Forelimb muscle (tissue), 1 donor: Measurements from ENCODE around the gene CRMP1. TPM values are rescaled to one million over a fixed set of nuclear protein-coding genes. Genes with fewer than 3 reads are reported as not detected.

Experiments
- DNase-seq: peaks from one replicate; pipeline ENCODE4 v3.0.0-alpha.2; 2013; ENCODE audit warnings: low read depth
- polyA plus RNA-seq: library from polyadenylated mRNA; unstranded; fragments of 120-200 nt; gene quantifications from one replicate; pipeline ENCODE4 v1.2.1, GENCODE V29; 2013; ENCODE audit not compliant: insufficient read length

CRMP1 gene
- polyA plus RNA-seq, 1 donor = 19.4 TPM

DNA sequence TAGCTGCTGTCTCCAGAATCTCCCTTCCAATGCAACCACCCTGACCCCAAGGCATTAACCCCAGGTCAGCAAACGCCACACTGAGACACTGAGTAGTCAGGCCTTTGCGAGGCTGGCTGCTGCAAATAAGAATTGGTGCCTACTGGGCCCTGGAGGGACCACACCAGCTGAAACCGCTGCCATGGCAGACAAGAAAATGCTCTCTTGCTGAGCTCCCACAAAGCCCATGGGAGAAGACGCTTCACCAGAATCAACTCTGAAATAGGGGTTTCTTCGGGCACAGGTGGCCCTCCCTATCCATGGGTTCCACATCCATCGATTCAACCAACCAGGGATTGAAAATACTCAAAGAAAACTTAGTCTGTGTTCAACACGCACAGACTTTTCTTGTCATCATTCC lies 26.7 kb upstream of the CRMP1 start:
- DNase-seq = no peak

DNA sequence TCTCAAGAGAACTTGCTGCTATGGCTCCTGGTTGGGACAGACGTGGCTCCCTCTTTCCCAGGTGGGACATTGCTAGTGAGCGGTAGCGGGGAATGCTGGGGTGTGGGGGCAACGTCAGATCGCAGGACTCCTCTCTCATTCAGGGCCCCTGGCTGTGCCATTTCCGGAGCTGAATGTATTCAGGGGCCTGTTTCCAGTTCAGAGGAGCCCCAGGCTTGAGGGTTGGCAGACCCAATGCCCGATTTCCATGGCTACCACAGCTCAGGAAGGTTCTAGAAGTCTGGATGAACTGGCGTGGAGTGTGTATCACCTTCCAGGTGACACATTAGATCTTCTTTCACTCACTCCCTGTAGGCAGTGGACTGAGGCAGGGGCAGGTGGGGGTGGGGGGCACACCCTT lies 26.2 kb upstream of the CRMP1 start:
- DNase-seq = no peak

DNA sequence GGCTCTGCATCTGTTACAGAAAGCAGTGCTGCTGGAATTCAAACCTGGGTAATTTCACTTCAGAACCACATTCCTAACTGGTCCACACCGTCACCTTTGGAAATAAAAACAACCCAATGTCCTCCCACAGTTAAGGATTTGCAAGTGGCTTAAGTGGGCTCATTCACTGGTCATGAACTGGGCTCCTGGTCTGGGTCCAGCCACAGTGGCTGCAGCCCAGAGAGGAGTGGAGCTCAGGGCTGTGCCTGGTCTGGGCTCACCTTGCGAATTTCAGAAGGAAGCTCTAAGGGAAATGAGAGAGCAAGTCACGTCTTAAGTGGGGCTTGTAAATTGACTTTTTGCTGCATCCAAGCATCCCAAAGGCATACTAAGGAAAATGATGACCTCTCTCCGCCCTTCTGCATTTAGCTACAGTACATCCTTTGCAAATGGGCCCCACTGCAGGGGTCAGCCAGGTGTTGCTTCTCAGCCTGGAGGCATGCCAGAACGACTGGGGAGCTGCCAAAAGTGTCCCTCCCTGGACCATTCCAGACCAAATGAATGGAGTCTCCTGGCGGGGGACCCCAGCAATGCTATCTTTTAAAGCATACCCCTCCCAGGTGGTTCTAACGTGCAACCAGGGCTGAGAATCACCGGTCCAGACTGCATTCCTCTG lies 25.6 kb upstream of the CRMP1 start:
- no peak for DNase-seq

DNA sequence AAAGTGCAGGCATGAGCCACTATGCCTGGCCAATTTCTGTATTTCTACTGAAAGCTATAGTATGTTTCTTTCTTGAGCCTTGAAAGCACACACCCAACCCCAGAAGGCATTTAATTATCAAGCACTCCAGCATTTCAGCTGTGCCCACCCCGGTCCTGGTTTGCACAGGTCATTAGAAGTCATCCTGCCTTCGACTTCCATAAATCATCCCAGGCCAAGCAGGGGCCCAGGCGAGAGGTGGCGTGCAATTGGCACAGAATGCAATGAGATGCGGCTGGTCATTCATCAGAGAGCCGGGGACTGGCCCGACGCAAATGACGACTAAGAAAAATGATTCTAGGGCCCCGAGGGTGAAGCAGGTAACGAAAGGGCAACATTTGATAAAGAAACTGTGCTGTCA lies 24.8 kb upstream of the CRMP1 start:
- DNase-seq = no peak

DNA sequence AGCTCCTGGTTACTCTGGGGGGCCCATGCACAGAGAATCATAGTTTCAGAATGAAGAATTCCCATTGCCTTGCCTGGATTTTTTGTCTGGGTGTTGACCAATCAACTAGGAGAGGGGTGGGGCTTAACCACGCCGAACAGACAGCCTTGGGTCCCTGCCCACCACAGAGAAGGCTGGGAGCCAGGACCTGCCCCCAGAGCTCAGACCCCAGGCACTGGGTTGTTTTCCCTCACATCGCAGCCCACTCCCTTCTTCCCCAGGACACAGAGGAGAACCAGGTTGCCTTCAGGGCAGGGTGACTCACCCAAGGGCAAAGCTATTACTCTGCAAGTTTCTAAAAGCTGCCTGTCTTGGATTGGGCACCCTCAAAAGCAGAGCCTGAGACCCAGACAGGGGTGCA lies 23.3 kb upstream of the CRMP1 start:
- DNase-seq = no peak

DNA sequence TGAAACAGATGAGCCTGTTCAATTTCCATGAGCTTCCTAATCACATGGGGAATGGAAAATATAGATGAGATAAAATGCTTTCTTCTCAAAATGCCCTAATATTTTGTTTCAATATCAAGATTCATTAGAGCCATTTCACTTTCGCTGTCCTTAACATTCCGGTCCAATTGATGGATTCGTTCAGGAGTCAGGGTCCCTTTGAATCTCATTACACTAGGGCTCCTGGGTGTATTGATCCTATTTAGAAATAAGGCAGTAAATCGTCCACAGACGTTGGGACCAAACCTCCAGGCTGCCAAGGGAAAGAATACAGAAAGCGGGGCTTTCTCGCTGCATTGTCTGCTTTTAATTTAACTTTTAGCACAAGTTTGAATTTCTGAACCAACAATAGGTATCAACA lies 20.6 kb upstream of the CRMP1 start:
- no peak for DNase-seq

DNA sequence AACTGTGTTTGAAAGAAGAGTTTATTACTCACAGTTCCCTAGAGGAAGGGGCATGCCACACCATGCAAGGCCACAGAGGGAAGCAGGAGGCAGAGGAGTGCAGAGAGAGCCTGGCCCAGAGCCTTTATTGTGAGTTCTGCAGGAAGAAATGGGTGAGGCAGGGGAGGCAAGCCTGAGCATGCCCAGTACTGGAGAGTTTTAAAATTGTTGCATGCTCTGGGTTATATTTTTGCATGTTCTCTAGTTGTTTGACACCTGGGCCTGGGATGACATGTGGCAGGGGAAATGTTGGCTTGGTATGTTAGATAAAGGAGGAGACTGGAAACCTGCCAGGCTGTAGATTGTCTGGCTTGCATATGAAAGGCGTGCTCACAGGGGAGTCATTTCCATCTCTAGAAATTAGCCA lies 19.7 kb upstream of the CRMP1 start:
- DNase-seq = no peak

DNA sequence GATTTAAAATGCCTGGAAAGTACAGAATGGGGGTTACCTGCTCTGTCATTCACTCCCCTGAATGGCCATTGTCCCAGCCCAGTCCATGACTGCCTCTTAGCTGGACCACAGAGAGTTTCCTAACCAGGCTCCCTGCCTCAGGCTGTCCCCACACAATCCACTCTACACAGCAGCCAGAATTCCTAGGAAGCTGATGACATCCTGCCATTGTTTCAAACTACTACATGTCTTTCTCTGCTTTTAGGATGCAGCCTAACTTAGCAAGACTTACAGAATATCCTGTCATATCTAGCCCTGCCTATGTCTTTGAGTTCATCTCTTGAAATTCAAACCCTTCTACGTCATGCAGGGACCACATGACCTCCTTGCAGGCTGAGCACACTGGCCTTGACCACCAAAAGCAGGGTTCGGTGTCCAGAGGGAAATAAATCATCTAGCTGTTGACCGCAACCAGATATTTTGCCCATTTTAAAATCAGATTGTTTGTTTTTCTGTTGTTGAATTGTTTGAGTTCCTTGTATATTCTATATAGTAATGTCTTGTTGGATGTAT lies 16.1 kb upstream of the CRMP1 start:
- no peak for DNase-seq

DNA sequence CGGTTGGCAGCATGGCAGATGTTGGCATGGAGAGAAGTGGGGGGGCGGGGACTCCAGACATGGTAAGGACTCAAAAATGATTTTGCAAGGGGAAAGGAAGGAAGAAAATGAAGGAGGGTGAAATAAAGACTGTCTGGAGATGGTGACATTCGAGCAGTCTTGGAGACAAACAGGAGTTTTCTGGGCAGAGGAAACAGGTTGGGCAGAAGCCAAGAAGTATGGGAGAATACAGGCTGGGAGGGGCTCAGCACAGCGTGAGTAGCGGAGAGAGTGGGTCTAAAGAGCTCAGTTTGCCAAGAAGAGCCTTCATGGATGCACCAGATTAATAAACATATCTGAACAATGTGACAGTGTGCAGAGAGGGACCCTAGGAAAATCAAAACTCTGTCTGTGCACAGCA lies 13.3 kb upstream of the CRMP1 start:
- no peak for DNase-seq

DNA sequence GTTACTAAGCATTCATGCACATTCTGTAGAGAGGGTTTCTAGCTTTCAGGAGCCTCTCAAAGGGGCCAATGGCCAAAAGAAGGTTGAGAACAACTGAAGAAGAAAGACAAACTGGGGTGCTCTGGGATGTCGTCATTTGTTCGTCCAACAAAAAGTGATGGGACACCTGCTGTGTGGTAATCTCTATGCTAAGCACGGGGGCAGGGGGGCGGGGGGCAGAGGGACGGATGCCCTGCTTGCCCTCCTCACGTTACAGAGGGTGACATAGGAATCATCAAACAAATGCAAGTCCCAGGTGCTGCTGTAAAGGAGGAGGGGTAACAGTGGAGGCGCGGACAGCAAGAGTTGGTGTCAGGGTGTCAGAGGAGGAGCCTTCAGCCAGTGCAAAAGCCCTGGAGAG lies 12.8 kb upstream of the CRMP1 start:
- DNase-seq = no peak

DNA sequence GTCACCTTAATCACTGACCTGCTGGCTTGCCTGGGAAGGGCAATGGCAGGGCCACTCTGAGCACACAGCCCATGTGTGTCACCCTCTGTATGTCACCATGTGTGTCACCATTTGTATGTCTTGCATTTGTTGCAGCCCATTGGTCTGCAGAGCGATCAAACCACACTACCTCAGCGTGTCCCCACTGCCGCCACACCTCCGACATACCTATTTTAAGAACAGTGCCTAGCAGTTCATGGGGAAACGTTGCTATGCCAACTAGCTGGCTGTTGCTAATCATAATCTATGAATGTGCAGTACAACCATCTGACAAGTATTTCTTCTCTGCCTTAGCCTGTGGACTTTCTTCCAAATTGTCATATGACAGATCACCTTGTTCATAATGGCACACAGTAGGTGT lies 8.0 kb upstream of the CRMP1 start:
- no peak for DNase-seq

DNA sequence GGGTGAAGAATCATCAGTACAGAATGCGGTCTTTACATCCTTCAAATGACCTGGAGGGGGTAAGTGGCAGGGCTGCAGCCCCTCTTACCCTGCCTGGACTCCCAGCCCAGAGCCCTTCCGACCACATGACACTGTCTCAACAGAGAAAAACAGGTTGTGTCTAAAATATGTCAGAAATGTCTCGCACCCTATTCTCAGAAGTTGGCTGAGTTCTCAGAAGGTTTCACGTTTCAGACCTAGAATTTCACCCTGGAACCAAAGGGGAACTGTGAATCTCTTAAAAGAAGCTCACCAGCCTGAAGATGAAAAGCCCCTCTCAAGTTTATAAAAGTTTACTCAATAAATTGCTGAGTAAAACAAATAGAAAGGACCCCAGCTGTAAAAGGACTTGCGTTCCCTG lies 7.0 kb upstream of the CRMP1 start:
- no peak for DNase-seq

DNA sequence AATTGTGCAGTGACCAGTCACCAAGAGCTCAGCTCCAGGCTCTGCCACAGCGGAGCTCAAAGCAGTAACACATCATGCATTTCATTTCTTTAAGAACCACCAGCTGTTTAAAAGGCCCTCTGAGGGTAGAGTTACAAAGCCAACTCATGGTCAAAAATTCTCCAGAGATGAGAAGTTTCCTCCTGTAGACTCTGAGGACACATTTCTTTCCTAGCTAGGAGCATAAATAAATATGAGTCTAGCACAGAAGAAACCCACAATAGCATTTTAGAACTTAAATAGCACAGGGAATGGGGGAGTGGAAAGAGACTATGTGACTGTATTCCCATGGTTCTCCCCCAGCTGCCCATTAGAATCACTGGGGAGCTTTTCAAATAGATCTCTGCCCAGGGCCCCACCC lies 6.5 kb upstream of the CRMP1 start:
- no peak for DNase-seq

DNA sequence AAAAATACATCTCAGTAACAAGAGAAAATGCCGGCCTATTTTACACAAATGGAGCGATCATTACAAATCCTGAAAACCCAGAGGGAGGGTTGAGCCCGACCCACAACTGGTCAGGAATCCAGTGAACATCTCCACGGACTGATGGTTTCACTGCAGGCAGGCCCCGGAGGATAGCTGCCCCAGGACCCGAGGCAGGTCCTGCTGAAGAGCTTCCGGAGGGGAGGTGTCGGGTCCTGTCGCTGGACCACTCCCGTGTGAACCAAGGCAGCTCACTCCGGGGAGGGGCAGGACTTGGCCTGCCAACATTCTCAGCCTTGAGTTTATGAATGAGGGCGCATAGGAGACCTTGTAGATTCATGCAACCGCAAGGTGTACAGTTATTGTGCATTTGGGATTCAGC lies 4.8 kb upstream of the CRMP1 start:
- no peak for DNase-seq

DNA sequence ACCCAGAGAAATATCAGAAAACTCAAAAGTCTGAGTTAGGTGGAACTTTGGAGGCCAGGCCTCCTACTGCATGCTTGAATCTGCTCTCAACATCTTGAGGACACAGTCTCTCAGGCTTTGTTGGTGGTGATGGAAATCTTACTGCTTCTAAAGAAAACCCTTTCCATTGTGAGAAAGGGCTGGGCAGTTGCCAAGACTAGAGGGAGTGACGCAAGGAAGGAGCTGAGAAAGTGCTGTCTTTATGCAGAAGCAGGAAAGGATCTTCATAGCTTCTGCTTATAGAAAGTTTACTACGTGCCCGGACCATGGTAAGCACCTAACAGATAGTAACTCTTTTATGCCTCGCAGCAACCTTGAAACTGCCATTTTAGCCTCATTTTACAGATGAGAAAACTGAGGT lies 2.4 kb upstream of the CRMP1 start:
- no peak for DNase-seq

DNA sequence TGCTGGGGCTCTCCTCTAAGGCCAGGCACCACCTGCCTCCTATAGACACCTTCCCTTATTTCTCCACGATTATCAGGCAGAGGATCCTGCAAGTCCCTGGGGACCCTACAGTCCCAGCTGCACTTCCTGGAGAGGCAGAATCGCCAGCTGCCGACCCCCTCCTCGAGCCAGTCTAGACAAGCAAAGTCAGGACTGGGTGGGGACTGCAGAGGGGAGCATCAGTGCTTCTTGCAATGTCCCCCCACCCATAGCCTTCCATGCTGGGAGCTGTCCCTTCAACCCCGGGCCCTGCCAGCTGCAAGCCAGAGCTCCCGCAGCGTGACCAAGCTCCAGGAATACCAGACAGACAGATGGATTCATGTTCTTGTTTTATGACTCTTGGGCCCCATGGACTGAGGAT lies 1.4 kb upstream of the CRMP1 start:
- DNase-seq = no peak

DNA sequence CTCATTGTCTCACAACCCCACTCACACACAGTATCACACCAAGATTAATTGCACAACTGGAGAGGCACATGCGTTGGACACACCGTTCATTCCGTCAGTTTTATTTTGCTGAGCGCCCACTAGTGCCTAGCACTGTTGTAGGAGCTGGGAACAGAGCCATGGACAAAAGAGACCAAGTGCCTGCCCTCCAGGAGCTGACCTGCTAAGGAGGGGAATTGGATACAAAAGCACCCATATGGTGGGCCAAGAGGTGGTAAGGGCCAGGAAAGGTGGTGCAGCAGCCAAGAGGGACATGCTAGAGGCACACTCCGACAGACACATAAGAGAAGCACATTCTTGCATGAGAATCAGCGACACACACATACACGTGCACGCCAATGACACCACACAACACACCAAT lies 705 bp upstream of the CRMP1 start:
- no peak for DNase-seq

DNA sequence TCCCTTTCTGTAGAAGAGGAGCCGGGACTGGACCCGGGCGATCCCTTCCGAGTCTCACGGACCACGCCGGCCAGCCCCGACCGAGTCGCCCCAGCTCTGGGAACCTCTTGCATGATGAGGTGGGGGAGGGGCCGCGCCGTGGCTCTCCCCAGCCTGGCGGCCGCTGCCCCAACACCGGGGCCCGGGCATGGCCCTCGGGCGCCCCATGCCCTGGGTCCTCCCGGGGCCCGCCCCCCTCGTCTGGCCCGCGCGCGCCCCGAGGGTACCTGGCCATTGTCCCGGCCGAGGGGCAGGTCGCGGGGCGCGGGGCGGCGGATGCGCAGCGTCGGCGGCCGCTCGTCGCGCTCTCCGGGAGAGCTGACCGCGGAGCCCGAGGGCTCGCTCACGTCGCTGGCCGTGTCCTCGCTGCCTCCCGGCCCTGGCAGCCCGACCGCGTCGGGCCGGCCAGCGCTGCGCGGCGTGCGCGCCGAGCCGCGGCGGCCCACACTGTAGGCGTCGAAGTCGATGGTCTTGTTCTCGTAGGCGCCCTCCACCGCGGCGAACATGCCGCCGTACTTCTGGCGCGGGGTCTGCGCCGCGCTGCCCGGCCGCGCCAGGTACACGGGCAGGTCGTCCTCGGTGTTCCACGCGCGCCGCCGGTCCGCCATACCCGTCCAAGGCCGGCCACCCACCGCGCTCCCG lies 423 bp downstream of the CRMP1 start:
- no peak for DNase-seq

DNA sequence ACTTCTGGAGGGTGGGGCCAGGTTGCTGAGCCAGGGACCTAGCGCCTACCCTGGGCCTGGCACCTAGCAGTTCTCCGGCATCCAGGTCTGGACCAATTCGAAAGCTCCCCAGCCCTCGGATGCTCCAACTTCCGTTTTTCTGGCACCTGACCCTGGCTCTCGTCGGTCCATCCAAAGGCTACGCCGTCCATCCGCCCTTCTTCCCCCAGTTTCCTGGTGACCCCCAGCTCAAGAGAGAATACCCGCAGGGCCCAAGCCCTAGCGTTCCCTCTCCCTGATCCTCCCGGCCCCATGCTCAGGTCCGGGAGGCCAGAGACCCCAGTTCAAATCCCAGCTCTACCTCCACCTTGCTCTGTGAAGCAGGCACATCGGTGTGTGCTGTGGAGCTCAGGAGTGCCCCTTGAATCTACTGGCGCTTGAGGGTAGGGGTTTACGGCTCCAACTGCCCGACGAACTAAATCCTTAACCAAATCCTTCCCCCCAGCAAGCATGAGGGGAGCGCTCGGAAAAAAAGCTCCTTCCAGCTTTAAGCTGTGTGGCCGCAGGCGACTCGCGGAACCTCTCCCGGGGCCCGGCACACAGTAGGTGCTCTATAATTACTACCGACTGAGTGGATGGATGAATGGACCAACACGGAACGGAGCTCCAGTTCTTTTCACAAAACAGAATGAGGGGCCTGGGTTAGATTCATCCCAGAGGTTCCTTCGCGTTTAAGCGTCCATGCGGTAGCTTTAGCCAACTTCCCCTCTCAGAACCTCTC lies 1.1 kb downstream of the CRMP1 start:
- no peak for DNase-seq

DNA sequence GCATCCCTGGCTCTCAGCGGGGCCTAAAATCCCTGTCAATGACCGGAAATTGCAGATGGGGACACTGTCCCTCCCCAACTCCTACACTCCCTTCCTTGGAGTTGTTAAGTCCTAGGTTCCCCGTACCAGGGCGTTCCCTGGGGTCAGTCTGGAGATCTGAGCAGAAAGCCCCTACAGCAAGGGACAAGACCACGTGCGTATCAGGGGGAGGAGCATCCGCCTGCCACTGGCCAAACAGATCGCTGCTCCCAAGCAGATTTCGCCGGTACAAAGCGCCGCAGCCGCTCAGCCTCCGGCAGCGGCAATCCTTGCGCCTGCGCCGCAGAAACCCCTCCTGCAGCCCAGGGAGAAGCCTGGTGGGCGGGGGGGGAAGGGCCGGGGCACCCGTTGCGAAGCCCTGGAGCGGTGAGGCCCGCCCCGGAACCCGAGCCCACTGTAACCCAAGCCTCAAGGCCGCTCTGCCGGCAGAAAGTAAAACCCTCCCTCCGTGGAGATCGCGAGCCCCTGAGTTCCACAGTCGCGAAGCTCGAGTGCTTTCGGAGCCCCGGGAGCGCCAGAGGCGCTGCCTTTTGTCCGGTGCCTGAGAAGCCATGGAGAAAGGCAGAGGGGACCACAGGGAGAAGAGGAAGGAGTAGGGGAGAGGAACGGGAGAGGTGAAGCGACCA lies 2.7 kb downstream of the CRMP1 start:
- DNase-seq = no peak

DNA sequence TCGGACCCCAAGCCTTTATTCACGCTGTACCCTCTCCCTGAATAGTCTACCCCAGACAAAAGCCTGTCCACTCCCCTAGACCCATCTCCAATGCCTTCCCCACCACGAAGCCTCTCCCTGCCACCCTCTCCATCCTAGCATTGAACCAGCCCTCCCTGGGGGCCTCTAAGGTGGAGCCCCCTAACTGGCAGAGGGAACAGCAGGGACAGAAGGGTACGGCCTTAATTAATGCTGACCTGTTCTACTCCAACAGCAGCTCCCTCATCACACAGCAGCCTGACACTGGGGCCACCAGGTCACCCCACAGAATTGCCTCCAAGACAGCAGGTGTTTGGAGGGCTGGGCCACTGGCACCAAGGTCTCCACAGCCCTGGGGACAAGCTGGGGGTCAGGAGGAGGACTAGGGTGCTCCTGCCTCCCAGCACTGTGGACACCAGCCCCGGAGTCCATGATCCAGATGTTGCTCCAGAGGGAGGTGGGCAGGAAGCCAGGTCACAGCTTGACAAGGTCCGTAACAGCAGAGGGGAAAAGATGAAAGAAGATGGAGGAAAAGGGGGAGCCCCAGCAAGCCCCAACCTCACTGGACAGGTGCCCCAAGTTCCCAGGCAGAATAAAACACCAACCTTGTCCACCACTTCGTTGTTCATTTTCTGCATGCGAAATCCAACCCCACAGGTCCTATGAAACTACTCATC lies 3.7 kb downstream of the CRMP1 start:
- no peak for DNase-seq
